OCI-LY3 (cell line): ENCODE measurements around the gene DPY19L1.

ENCODE experiments used
- CTCF ChIP-seq: fragments of 200-600, 300-600 bp; sonication (generic); IDR thresholded peaks from 2 replicates; pipeline ENCODE4 v1.5.1; 2014; ENCODE audit warnings: antibody characterized with exemption, low read length, low read depth
- EZH2phosphoT487 ChIP-seq: fragments of 200-600 bp; shearing (Covaris generic); IDR thresholded peaks from 2 replicates; pipeline ENCODE4 v1.6.1; 2018; ENCODE audit warnings: antibody characterized with exemption, mixed run types, low read depth

GRCh38 chr7:34912236-34912635 lies 125.0 kb downstream of the DPY19L1 start:
- TF ChIP-seq CTCF = no peak
- no peak for TF ChIP-seq EZH2phosphoT487
